ENCODE measurements around the gene CSPG5.

GRCh38 chr3:47513125-47513929 lies 65.3 kb downstream of the CSPG5 start, which contains the start of gene ELP6:
- peak; percentile 67 for TF ChIP-seq CTCF (IDR thresholded peaks at IDR 0.05)
- TF ChIP-seq EZH2 (IDR thresholded peaks at IDR 0.05; ENCODE audit: borderline replicate concordance, insufficient read depth, low read depth, low read length, poor library complexity, severe bottlenecking): no peak
